MM.1S (cell line): Measurements from ENCODE around the gene BSG.

ENCODE experiments used
- DNase-seq: peaks from one replicate; pipeline ENCODE4 v3.0.0-alpha.2; 2015
- H2AFZ ChIP-seq: fragments of 300-600 bp; sonication (generic); 2 replicates; pipeline ENCODE4 v1.6.0; 2016; ENCODE audit warnings: antibody characterized with exemption, low read length
- H3F3A ChIP-seq: fragments of 300-600 bp; sonication (generic); 2 replicates; pipeline ENCODE4 v1.6.1; 2016; ENCODE audit warnings: mild to moderate bottlenecking, antibody characterized with exemption, low read length, moderate library complexity, mixed read lengths; ENCODE audit not compliant: insufficient read depth
- H3K27ac ChIP-seq: fragments of 300-600 bp; sonication (generic); 2 replicates; pipeline ENCODE4 v1.5.1; 2016; ENCODE audit warnings: mild to moderate bottlenecking, low read length
- H3K27me3 ChIP-seq: fragments of 300-600 bp; sonication (generic); replicated peaks from 2 replicates; pipeline ENCODE4 v1.6.0; 2016; ENCODE audit warnings: low read length; ENCODE audit not compliant: insufficient read depth
- H3K36me3 ChIP-seq: fragments of 300-600 bp; sonication (generic); replicated peaks from 2 replicates; pipeline ENCODE4 v1.6.1; 2016; ENCODE audit warnings: mild to moderate bottlenecking, low read length, mixed read lengths; ENCODE audit not compliant: insufficient read depth
- H3K4me1 ChIP-seq: fragments of 300-600 bp; sonication (generic); 2 replicates; pipeline ENCODE4 v1.6.1; 2016; ENCODE audit warnings: low read length, mixed read lengths
- H3K4me2 ChIP-seq: fragments of 300-600 bp; sonication (generic); 2 replicates; pipeline ENCODE4 v1.6.0; 2016; ENCODE audit warnings: low read depth, low read length
- H3K4me3 ChIP-seq: fragments of 300-600 bp; sonication (generic); 2 replicates; pipeline ENCODE4 v1.5.1; 2016; ENCODE audit warnings: low read length, mixed read lengths
- H3K79me2 ChIP-seq: fragments of 300-600 bp; sonication (generic); 2 replicates; pipeline ENCODE4 v1.6.1; 2016; ENCODE audit warnings: mixed run types, low read length, mixed read lengths
- H3K9ac ChIP-seq: fragments of 300-600 bp; sonication (generic); 2 replicates; pipeline ENCODE4 v1.6.1; 2016; ENCODE audit warnings: low read length, mixed read lengths
- H3K9me2 ChIP-seq: fragments of 300-600 bp; sonication (generic); replicated peaks from 2 replicates; pipeline ENCODE4 v1.6.1; 2016; ENCODE audit warnings: mild to moderate bottlenecking, low read length, mixed read lengths; ENCODE audit not compliant: insufficient read depth
- H3K9me3 ChIP-seq: fragments of 300-600 bp; sonication (generic); replicated peaks from 2 replicates; pipeline ENCODE4 v1.6.1; 2016; ENCODE audit warnings: mild to moderate bottlenecking, low read length, mixed read lengths; ENCODE audit not compliant: insufficient read depth
- H4K20me1 ChIP-seq: fragments of 300-600 bp; sonication (generic); 2 replicates; pipeline ENCODE4 v1.6.1; 2016; ENCODE audit warnings: mild to moderate bottlenecking, low read length, moderate library complexity, mixed read lengths; ENCODE audit not compliant: insufficient read depth
- CTCF ChIP-seq: fragments of 300-600 bp; sonication (generic); IDR thresholded peaks from 2 replicates; pipeline ENCODE4 v1.5.1; 2016; ENCODE audit warnings: antibody characterized with exemption, low read length, mixed read lengths
- EZH2 ChIP-seq: fragments of 300-600 bp; sonication (generic); optimal IDR thresholded peaks from 2 replicates; pipeline ENCODE3; 2017; ENCODE audit warnings: low read depth, mild to moderate bottlenecking, antibody characterized with exemption, low read length, mixed read lengths
- EZH2phosphoT487 ChIP-seq: fragments of 300-600 bp; sonication (generic); IDR thresholded peaks from 2 replicates; pipeline ENCODE4 v1.6.1; 2018; ENCODE audit warnings: antibody characterized with exemption, low read length

BSG gene

GRCh38 chr19:571566-571974 is 826 bp upstream of the BSG start:
- H2AFZ ChIP-seq: peak overlapping the region; percentile 88
- peak overlapping the region; percentile 77 for H3K4me3 ChIP-seq
- DNase-seq: peak; percentile 68
- H3K9me2 ChIP-seq: no peaks in the 10 kb centered on the region
- H3K27ac ChIP-seq: peak overlapping the region; percentile 87
- H3K4me1 ChIP-seq: peaks cover 8% of the 10 kb centered on the region; the same call in 1 of the 2 replicates
- H3K36me3 ChIP-seq: no peaks in the 10 kb centered on the region
- H4K20me1 ChIP-seq: peaks cover 15% of the 10 kb centered on the region
- H3K9me3 ChIP-seq: no peaks in the 10 kb centered on the region
- H3K9ac ChIP-seq: peak overlapping the region; percentile 70
- no peaks in the 10 kb centered on the region for H3K27me3 ChIP-seq
- H3F3A ChIP-seq: peaks cover 14% of the 10 kb centered on the region
- H3K79me2 ChIP-seq: peaks cover 41% of the 10 kb centered on the region
- peak overlapping the region; percentile 96 for H3K4me2 ChIP-seq
- TF ChIP-seq CTCF: no peak
- no peak for TF ChIP-seq EZH2
- no peak for TF ChIP-seq EZH2phosphoT487

GRCh38 chr19:572743-573518 is 535 bp downstream of the BSG start:
- Histone ChIP-seq H3K27ac (peak overlapping the region; percentile 37; the same call in 1 of the 2 replicates), H3K9me3 (no peaks in the 10 kb centered on the region), H3K4me1 (peaks cover 8% of the 10 kb centered on the region; the same call in 1 of the 2 replicates), H2AFZ (peak overlapping the region; percentile 84), H4K20me1 (peaks cover 20% of the 10 kb centered on the region), H3K9me2 (no peaks in the 10 kb centered on the region), H3K9ac (peak overlapping the region; percentile 99), H3K36me3 (no peaks in the 10 kb centered on the region; the same call in 1 of the 2 replicates), H3K27me3 (no peaks in the 10 kb centered on the region), H3K4me3 (peak overlapping the region; percentile 95), H3K4me2 (peak overlapping the region; percentile 98), H3F3A (peaks cover 14% of the 10 kb centered on the region), H3K79me2 (peaks cover 55% of the 10 kb centered on the region)
- DNase-seq: peak; percentile 28
- TF ChIP-seq EZH2phosphoT487: no peak
- no peak for TF ChIP-seq EZH2
- no peak for TF ChIP-seq CTCF

GRCh38 chr19:573519-573825 is 1.1 kb downstream of the BSG start:
- TF ChIP-seq EZH2phosphoT487: no peak
- TF ChIP-seq EZH2: no peak
- TF ChIP-seq CTCF: no peak
- H3K9me2 ChIP-seq: no peaks in the 10 kb centered on the region
- peaks cover 8% of the 10 kb centered on the region; the same call in 1 of the 2 replicates for H3K4me1 ChIP-seq
- H3K27ac ChIP-seq: no peak overlapping the region
- H4K20me1 ChIP-seq: peaks cover 20% of the 10 kb centered on the region
- H3K27me3 ChIP-seq: no peaks in the 10 kb centered on the region
- peak overlapping the region; percentile 99 for H3K9ac ChIP-seq
- peaks cover 60% of the 10 kb centered on the region for H3K79me2 ChIP-seq
- H3K36me3 ChIP-seq: peaks cover 4% of the 10 kb centered on the region; the same call in 1 of the 2 replicates
- peaks cover 14% of the 10 kb centered on the region for H3F3A ChIP-seq
- no peaks in the 10 kb centered on the region for H3K9me3 ChIP-seq
- no peak for DNase-seq
- H3K4me3 ChIP-seq: peak overlapping the region; percentile 95
- peak overlapping the region; percentile 98 for H3K4me2 ChIP-seq
- 0 out of 2 replicates have a peak overlapping the region, but pooled peaks have one; percentile 84 for H2AFZ ChIP-seq
